ENCODE results near the gene LMAN1L.
A peak's percentile ranks its signal among the peaks of the same experiment; 100 is the strongest.

The LMAN1L gene

GRCh38 chr15:74837482-74838136 is 25.0 kb downstream of the LMAN1L start:
- no peak for DNase-seq (ENCODE audit: low read depth in 2 of 2)

DNA sequence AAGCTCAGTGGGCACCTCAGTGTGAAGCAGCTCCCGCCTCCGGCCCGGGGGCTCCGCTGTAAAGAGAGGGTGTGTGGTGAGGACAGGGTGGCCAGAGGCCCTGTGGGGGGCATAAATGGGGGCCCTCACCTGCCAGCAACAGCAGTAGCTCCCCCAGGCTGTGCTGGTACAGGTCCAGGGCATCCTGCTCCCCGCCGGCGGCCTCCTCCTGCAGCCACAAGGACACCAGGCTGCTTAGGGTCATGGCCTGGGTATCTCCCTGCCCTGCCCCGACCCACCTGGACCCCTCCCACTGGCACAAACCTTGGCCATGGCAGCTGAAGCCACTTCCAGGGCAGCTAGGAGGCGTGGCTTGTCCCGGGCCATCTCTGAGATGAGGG is 25.5 kb downstream of the LMAN1L start:
- DNase-seq (ENCODE audit: low read depth in 2 of 2), result no peak

GRCh38 chr15:74838746-74839525 is 26.3 kb downstream of the LMAN1L start:
- DNase-seq (ENCODE audit: low read depth in 2 of 2), result no peak

DNA sequence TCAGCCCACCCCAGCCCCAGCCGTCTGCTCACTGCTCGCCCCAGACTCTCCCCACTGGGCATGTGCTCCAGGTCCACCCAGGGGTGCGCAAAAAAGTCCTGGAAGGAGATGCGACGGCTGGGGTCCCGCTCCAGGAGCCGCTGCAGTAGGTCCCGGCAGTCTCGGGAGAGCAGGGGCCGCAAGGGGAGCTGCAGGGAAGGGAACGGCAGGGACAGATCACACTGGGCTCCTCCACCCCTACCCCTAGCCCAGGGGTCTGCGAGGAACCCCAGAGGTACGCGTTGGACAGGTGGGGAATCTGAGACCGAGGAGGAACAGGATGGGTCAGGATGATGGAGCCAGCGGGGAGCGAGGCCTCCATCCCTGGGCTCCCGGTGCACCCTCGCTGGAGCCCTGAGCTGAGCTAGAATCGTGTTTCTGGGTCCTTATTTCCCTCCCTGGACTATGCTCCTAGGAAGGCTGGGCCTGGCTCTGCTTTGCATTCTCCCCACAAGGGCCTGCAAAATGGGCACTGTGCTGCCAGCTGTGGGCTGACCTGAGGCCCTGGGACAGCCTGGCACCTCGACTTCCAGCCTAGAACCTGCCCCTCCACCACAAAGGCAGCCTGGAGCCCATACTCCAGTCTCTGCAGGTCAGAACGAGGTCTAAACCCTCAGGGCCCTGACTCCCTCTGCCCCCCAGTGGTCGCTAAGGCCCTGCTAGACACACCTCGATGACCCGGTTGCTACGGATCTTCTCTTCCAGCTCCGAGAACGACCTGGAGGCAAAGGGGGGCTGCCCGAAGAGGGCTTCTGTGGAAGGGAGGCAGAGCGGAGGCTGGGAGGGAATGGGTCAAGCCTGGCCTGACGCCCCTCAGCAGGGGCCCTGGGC is 27.1 kb downstream of the LMAN1L start:
- DNase-seq (ENCODE audit: low read depth in 2 of 2), result no peak

GRCh38 chr15:74840851-74841775 is 28.5 kb downstream of the LMAN1L start:
- DNase-seq (ENCODE audit: low read depth in 2 of 2), result no peak

- no peak for DNase-seq (ENCODE audit: low read depth in 2 of 2)
These were observed 29.3 kb downstream of the LMAN1L start for GRCh38 chr15:74841891-74842373.

DNA sequence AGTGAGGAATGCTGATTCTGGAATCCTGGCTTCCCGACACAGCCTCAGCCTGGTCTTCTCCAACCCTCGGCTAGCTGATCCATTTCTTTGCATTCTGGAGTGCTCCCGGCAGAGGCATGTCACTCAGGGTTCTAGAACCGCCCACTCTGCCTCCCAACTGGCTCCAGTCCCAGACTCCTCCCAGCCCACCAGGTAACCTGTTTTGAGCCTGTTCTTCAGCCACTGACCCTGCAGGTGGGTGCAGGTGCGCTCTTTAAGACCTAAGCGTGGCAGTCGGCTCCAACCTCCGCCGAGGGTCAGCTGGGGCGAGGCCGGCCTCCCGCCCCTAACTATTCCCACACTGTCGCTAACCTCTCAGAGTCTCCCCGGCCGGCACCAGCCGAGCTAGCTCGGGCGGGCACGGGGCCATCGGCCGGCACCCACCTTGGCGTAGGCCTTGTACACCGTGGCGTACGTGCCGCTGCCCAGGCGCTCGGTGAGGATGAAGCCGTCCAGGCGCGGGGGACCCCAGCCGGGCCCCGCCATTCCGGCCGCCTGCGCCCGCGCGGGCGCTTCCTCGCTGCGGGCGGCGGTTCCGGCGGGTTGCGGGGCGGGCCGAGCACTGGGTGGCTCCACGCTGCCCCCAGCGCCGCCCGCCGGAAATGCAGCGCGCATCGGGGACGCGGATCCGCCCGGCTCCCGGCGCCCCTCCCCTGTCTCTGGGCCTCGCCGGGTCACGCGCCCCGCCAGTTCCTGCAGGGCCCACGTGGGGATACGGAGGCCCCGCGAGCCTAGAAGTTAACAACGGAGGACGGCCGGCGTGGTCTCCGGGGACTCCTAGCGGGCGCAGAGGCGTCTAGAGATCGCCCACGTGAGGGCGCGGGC is 30.2 kb downstream of the LMAN1L start, which contains the start of gene ULK3:
Gene ULK3, minus strand, starts transcription at position 576 of the 864 bp plus-strand sequence. Its CDS starts 51 bp downstream, at position 525.
- peak; percentile 81 to 84 for DNase-seq (ENCODE audit: low read depth in 2 of 2)

DNA sequence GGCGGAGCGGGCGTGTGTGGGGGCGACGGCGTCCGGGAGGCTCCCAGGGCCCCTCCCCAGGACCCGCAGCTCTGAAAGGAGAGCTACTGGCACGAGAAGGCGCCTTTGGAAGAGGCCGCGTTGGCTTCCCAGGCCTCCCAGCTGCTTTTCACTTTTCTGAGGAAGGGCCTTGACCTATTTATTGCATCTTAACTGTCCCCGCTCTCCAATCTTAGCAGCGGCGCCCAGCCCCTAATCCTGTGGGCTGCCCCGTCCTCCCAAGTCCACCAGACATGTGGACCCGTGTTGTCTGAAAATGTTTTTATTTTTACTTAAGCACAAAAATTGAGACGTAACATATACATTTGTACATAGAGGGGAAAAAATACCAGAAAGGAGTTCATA is 30.8 kb downstream of the LMAN1L start:
- DNase-seq (ENCODE audit: low read depth in 2 of 2), result no peak

GRCh38 chr15:74843891-74844299 is 31.3 kb downstream of the LMAN1L start:
- DNase-seq (ENCODE audit: low read depth in 2 of 2), result no peak

GRCh38 chr15:74844319-74845207 is 31.9 kb downstream of the LMAN1L start:
- DNase-seq (ENCODE audit: low read depth in 2 of 2), result no peak

DNA sequence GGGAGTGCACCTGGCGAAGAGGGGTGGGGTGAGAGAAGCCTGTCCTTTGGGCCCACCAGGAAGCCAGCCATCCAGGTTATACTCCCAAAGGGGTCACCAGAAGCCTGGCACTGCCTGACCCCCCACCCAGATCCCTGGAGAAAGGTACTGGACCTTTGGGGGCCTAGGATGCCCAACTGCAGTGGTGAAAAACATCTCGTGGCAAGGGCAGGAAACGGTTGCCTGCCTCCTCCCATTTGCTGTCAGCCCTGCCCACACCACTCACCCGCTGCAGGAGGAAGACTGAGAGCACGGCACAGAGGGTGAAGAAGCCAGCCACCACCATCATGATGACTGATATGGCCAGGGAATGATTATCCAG is 32.6 kb downstream of the LMAN1L start:
- DNase-seq (ENCODE audit: low read depth in 2 of 2), result peak in 1 of 2 donors; percentile 19

DNA sequence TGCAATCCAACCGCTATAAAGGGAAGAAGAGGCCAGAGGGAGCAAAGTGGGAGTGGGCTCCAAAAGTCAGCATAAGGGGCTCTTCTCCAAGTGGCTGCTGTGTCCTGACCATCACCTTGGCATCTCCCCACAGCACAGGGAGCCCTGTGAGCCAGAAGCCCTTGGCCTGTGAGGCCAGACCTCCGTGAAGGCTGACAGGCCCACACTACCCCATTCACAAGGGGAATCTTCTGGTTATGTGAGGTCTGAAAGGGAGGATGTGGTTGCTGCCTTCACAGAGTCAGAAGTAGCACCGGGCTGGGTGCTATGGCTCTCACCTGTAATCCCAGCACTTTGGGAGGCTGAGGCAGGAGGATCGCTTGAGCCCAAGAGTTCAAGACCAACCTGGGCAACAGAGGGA is 32.9 kb downstream of the LMAN1L start:
- no peak for DNase-seq (ENCODE audit: low read depth in 2 of 2)

- DNase-seq (ENCODE audit: low read depth in 2 of 2), result no peak
These were observed 34.8 kb downstream of the LMAN1L start for GRCh38 chr15:74847432-74847831.

- DNase-seq (ENCODE audit: low read depth in 2 of 2), result no peak
These were observed 37.8 kb downstream of the LMAN1L start for GRCh38 chr15:74850393-74850792.

- DNase-seq (ENCODE audit: low read depth in 2 of 2), result no peak
These were observed 39.3 kb downstream of the LMAN1L start for GRCh38 chr15:74851960-74852359.

- no peak for DNase-seq (ENCODE audit: low read depth in 2 of 2)
These were observed 41.9 kb downstream of the LMAN1L start for GRCh38 chr15:74854453-74855022.

DNA sequence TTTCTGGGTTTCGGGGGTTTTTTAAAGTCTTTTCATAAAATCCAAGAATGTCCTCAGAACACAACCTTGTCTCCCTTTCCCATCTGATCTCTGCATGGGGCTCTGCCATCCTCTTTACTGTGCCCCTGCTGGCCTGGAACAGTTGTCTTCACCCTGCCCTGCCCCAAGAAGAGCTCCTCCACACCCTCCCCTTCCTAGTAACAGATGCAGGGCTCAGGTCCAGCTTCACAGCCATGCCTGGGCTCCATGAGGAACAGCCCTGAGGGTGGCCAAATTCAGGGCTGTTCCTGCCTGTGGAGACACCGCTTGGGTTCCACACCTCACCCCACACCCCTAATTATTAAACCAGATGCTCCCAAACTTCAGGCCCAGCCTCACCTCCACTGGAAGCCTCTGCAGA is 43.2 kb downstream of the LMAN1L start:
- no peak for DNase-seq (ENCODE audit: low read depth in 2 of 2)

DNA sequence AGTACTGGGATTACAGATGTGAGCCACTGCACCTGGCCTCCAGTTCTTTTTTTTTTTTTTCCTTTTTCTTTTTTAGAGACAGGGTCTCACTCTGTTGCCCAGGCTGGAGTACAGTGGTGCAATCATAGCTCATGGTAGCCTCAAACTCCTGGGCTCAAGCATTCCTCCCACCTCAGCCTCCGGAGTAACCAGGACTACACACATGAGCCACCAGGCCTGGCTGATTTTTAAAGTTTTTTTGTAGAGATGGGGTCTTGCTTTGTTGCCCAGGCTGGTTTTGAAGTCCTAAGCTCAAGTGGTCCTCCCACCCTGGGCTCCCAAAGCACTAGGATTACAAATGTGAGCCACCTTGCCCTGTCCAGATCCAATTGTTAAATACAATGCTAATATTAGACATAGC is 43.9 kb downstream of the LMAN1L start:
- DNase-seq (ENCODE audit: low read depth in 2 of 2), result no peak

Measured in activated CD8-positive, alpha-beta memory T cell treated with anti-CD3 and anti-CD28 coated beads for 4 hours (primary cell).